HTERT RPE-1 (cell line): Measurements from ENCODE around the gene YAE1.
"Not testable (repeated sequence)": the region's sequence is repeated elsewhere in the genome, so short reads cannot be mapped to it uniquely, and the experiment has no call there.

Source experiments
- in situ Hi-C: fragments of 300-500 bp; cut with MboI; formaldehyde crosslinking; loops from 4 replicates; pipeline ENCODE4 v1.14.3; 2020; ENCODE audit warnings: low sequenced_read_pairs

YAE1 gene, protein sequence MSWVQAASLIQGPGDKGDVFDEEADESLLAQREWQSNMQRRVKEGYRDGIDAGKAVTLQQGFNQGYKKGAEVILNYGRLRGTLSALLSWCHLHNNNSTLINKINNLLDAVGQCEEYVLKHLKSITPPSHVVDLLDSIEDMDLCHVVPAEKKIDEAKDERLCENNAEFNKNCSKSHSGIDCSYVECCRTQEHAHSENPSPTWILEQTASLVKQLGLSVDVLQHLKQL

GRCh38 chr7:39566023-39566921 is at the start of gene YAE1:
TSS of gene YAE1 (plus strand) at chr7:39566404. CDS start at chr7:39566419, 15 bp downstream.
- in situ Hi-C loops, result no loop called here

DNA sequence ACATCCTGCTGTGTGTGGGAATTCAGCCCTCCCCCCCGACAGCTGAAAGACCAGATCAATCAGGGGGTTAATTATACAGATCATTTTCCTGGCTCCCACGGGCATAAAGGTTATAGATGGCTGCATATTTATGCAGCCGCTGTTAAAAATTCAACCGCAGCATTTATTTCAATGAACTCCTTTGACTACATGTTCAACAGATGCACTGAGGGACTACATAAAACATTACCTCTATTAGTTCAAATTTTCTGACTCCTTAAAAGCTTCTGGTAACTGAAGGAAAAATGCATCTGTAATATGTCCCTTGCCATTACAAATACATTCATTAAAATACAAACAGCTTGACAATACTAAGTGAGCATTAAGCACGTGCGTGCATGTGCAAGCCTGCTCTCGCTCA is 49.7 kb upstream of the YAE1 start:
- in situ Hi-C loops, result no loop called here

- in situ Hi-C loops, result no loop called here
These were observed 49.0 kb upstream of the YAE1 start for GRCh38 chr7:39517240-39517639.

GRCh38 chr7:39525926-39526325 is 40.3 kb upstream of the YAE1 start:
- in situ Hi-C loops, result no loop called here

GRCh38 chr7:39526666-39527065 is 39.5 kb upstream of the YAE1 start:
- in situ Hi-C loops, result no loop called here

DNA sequence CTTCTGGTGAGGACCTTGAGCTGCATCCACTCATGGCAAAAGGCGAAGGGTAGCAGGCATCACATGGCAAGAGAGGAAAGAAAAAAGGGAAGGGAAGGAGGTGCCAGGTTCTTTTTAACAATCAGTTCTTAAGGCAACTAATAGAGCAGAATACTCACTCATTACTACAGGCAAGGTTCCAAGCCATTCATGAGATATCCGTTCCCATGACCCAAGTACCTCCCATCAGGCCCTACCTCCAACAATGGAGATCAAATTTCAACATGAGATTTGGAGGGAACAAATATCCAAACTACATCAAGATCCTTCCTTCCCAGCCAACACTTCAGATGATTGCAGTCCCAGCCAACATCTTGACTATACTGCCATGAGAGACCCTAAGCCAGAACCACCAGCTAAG is 38.9 kb upstream of the YAE1 start:
- in situ Hi-C loops, result no loop called here

DNA sequence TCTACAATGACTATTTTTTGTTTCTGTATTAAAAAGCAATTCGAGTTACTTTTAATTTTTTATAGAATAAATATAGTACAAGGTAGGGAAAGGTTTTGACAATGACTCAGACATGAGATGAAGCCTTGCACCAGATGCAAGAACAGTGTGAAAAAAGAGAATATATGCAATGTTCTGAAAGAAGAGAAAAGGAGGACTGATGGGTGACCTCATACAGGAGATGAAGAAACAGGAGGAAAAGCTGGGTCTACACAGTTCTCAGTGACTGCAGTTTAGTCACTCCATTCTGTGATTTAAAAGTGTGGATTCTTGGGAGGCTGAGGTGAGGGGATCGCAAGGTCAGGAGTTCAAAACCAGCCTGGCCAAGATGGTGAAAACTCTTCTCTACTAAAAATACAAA is 38.3 kb upstream of the YAE1 start:
- in situ Hi-C loops, result no loop called here

DNA sequence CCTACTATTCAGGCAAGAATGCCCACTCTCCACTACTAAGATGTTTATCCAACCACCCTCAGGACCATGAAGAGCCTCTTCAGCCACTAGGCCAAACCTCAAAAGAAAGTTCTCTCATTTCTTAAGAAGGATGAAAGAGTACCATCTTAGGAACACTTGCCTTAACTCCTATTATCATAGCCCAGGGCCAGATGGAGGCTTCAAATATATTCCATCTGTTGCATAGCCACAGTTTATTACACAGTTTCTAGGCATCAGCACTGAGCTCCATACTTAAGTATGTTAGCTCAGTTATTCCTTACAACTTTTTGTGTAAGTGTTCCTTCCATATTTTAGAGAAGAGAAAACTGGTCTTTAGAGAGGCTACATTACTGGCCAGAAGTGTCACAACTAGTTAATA is 37.4 kb upstream of the YAE1 start:
- in situ Hi-C loops, result no loop called here

DNA sequence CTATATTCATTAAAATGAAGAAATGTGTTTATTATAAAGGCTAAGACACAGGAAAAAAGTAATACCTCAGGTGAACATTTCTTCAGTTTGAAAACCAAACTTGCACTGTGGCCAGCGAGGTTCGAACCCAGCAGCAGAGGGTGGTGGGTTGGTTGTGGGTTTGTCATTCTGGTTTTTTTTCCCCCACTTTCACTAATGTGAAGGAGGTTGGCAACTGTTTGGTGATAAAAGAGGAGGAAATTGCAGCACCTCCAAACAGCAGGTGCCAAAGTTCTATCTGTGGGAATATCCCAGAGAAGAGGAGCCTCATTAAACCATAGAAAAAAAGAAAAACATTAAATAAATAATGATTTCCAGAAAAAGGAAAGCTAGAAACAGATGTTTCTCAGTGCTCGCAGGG is 36.6 kb upstream of the YAE1 start:
- in situ Hi-C loops, result no loop called here

- in situ Hi-C loops, result no loop called here
These were observed 35.2 kb upstream of the YAE1 start for GRCh38 chr7:39530971-39531370.

DNA sequence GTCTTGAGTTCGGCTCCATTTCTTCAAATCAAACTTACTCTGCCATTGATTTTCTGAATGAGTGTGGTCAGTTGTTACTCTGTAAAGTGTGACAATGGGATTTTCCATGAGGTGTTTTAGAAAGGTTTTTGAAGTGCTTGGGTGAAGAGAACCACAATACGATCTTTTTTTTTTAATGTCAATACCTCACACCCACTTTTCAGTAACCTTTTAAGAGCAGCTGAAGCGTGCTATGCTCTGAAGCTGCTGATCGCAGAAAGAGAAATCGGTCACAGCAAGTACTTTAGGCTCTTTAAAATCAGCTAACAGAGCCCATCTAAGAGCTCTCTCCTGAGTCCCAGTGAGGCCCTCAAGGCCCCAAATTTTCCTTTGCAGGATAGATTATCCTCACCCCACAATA is 34.4 kb upstream of the YAE1 start:
- in situ Hi-C loops, result no loop called here

DNA sequence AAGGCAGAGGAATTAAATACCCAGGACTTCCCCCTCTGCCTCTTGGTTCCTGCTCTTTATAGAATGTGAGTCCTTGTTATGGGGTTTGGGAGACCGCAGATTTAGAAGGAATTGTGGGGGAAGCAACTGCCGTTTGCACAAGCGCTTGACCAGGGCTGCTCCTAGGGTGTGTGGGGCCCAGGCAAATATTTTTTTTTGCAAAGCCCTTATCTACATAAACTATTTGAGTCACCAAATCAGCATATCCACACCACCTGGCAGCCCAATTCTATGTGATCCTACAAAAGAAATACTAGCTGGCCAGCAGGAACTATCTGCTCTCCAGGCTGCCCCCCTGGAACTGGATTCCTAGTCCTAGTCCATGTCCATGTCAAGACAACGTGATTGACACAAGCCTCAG is 33.4 kb upstream of the YAE1 start:
- in situ Hi-C loops, result no loop called here

GRCh38 chr7:39534599-39534998 is 31.6 kb upstream of the YAE1 start:
- in situ Hi-C loops, result no loop called here

DNA sequence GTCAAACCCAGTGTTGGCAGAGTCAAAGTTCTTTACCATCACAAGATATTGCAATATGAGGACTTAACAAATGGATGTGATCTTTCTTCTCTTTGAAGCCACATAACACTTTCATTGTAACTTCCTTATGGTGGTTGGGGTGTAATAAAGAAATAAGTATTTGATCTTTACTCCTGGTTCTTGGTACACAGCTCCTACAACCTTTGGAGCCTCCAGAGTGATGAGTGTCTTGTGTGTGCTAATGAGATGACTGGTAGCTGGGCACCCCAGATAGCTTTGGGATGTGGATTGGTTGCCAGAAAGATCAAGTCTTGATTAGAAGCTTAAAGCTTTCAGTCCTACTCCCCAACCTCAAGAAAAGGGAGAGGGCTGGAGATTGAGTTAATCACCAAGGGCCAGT is 31.1 kb upstream of the YAE1 start:
- in situ Hi-C loops, result no loop called here

DNA sequence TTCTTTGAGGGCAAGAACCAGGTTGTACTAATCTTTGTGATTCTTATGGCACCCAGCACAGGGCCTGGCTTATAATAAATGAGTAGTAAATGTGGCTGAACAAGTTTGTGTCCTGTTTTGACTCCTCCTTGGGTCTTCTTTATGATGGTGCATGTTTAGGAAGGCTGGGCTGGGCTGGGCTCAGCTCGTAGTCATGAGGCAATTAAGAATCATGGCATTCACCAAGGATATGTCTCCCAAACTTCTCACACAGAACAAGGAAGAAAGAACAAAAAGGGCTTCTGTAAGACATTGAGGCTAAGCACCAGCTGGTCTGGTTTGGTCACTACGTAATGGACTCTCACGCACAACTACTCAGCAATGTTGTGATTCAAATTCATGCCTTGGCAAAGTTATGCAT is 30.5 kb upstream of the YAE1 start:
- in situ Hi-C loops, result no loop called here

GRCh38 chr7:39536951-39537350 is 29.3 kb upstream of the YAE1 start:
- in situ Hi-C loops, result no loop called here

DNA sequence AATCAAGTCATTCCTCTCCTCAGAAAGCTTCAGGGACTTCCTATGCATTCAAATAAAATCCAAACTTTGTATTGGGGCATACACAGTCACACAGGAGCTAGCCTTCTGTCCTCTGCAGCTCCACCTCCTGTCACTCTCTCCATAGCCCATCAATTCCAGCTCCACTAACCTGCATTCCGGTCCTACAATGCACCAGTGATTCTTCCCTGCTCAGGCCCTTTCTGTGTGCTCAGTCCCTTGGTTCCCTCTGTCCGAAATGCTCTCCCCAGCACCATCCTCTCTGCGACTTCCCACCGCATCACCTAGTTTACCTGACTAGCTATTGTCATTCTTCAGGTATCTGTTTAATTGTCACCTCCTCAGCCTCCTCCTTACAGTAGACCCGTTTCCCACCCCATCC is 26.4 kb upstream of the YAE1 start:
- in situ Hi-C loops, result no loop called here

DNA sequence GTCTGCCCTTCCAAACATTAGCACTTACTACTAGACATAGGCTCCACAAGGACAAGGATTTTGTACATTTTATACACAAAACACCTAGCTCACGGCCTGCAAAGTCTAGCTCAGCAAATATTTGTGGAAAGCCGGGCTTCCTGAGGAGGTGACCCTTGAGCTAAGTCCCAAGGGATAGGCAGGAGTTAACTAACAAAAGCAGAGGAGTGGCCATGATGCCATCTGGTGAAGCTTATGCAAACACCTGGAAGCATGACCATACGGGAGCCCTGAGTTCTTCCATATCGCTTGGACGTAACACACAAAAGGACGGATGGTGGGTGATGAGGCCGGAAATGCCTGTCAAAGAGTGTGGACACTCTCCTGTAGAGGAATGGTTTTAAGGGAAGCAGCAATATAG is 25.9 kb upstream of the YAE1 start:
- in situ Hi-C loops, result no loop called here

DNA sequence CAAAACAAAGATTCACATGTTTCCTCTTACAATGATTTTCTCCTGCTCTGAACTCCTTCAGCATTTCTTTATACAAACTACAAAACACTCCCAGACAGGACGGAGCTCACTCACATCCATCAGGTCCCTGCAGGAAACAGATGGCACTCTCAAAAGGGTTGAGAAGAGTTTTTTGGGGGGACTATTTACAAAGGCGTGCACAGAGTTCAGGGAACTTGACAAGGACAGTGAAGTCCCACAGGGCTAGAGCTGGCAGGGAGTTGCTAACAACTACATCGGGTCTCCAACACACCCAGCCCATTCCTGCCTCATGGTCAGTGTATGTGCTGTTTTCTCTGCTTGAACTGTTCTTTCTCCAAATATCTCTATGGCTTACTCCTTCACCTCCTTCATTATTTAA is 24.7 kb upstream of the YAE1 start:
- in situ Hi-C loops, result no loop called here

- in situ Hi-C loops, result not testable (repeated sequence)
These were observed 21.4 kb upstream of the YAE1 start for GRCh38 chr7:39544774-39545173.

DNA sequence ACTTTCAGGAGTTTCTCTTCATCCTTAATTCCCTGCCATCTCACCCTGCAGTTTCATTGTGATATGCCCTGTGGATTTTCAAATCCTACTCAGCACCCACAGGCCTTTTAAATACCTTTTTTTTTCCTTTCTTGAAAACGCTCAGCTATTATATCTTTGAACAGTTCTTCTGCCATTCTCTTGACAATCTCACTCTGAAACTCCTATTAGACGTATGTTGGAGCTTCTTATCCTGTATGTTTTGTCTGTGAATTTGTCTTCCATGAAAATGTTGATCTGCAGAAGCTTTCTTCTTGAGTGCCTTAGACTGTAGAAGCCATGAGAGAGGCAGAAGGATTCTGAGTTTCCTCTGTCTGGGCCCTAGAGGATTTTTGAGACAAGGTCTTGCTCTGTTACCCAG is 18.9 kb upstream of the YAE1 start:
- in situ Hi-C loops, result no loop called here

DNA sequence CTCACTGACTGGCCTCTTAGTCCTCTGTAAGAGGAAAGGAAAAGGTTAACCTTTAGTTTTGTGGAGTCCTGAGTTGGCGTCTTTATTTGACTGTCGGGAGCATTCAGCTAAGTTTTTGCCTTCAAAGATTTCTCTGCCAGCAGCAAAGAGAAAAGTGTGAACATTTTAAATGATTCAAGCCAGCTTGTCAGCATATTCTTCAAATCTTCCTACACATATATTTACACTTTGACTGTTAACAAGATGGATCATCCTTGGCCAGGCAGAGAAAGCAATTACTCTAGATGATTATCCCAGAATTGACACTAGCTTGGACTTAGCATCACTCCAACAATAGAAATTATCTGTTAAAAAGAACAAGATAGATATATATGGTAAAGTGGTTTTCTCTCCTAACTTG is 15.8 kb upstream of the YAE1 start:
- in situ Hi-C loops, result no loop called here

- in situ Hi-C loops, result no loop called here
These were observed 12.8 kb upstream of the YAE1 start for GRCh38 chr7:39553436-39553835.
